ENCODE results near the gene ZNF324B. TPM values are rescaled to one million over a fixed set of nuclear protein-coding genes. Genes with fewer than 3 reads are reported as not detected.
A peak's percentile ranks its signal among the peaks of the same experiment; 100 is the strongest.
"Not testable (repeated sequence)": the region's sequence is repeated elsewhere in the genome, so short reads cannot be mapped to it uniquely, and the experiment has no call there.

The ZNF324B gene
- total RNA-seq (10 to 100 TPM; 11.4 to 12.9 TPM), polyA plus RNA-seq (1 to 10 TPM; 1.4 to 2.6 (median 1.8) TPM), total RNA-seq (11.8 to 20.0 (median 15.2) reads per million in 6 experiments)

GRCh38 chr19:58451358-58452101, at the start of gene ZNF324B:
Gene ZNF324B, plus strand, starts transcription at chr19:58451622. Its CDS starts 2,080 bp downstream, at chr19:58453702.
- peak within 1 kb of the TSS; percentile 19 to 93 (median 88) for H3K27ac Mint-ChIP-seq
- H3K9me3 Mint-ChIP-seq, result peaks cover 0 to 10% (median 5%) of the 10 kb centered on the region in 9 donors
- H3K27me3 Mint-ChIP-seq, result peaks cover 7 to 21% (median 13%) of the 10 kb centered on the region in 5 donors
- peak within 1 kb of the TSS; percentile 79 to 93 (median 90) for H3K4me3 Mint-ChIP-seq
- peaks cover 17 to 29% (median 21%) of the 10 kb centered on the region in 4 donors for H3K4me1 Mint-ChIP-seq
- ATAC-seq (peak; percentile 93 to 96), DNase-seq (peak; percentile 93 to 98 (median 96))
- POLR2A ChIA-PET, result interaction anchor here (0.9 to 1.7 kb wide), 7 partner anchors 13 to 269 kb away, joined by 3 to 8 read pairs (median 4); partner anchors contain the start of genes TRIM28, ZNF274, ZNF324 and ZNF497
- peaks cover 7 to 13% (median 7%) of the 10 kb centered on the region in 3 donors for H3K36me3 Mint-ChIP-seq

GRCh38 chr19:58401840-58402421, 49.5 kb upstream of the ZNF324B start:
- peak overlapping the region; percentile 81 to 97 (median 92) for H3K4me3 Mint-ChIP-seq
- H3K4me1 Mint-ChIP-seq, result peaks cover 19 to 27% (median 21%) of the 10 kb centered on the region in 4 donors
- no peaks in the 10 kb centered on the region for H3K9me3 Mint-ChIP-seq
- POLR2A ChIA-PET, result interaction anchor here (0.6 to 5.0 kb wide), 6 partner anchors 9 to 232 kb away, joined by 3 to 25 read pairs (median 5); partner anchors contain the start of genes RPS5, ZBTB45 and ZNF274
- ATAC-seq, result no peak
- H3K36me3 Mint-ChIP-seq, result no peaks in the 10 kb centered on the region
- H3K27ac Mint-ChIP-seq, result peak overlapping the region in 5 of 10 donors; percentile 58 to 99 (median 98)
- H3K27me3 Mint-ChIP-seq, result peaks cover 0 to 21% (median 8%) of the 10 kb centered on the region in 5 donors
- peak in 1 of 10 donors; percentile 22 for DNase-seq

- H3K36me3 Mint-ChIP-seq, H3K27me3 Mint-ChIP-seq, ATAC-seq, DNase-seq, H3K9me3 Mint-ChIP-seq: not testable (repeated sequence)
- H3K4me1 Mint-ChIP-seq, result peaks cover 27 to 43% (median 38%) of the 10 kb centered on the region in 4 donors
- POLR2A ChIA-PET, result interaction anchor here (0.7 to 5.0 kb wide), 3 partner anchors 9 to 175 kb away, joined by 3 to 25 read pairs (median 7); partner anchors contain the start of gene RPS5
- H3K27ac Mint-ChIP-seq, result peak overlapping the region in 2 of 10 donors; percentile 33 to 87
- H3K4me3 Mint-ChIP-seq, result peak overlapping the region in 1 of 10 donors; percentile 30
These were observed 47.4 kb upstream of the ZNF324B start for GRCh38 chr19:58403920-58404478.

GRCh38 chr19:58406818-58407657, 44.4 kb upstream of the ZNF324B start:
- H3K4me1 Mint-ChIP-seq, result peaks cover 23 to 41% (median 34%) of the 10 kb centered on the region in 4 donors
- no peaks in the 10 kb centered on the region for H3K9me3 Mint-ChIP-seq
- POLR2A ChIA-PET, result interaction anchor here (0.5 to 2.0 kb wide), 2 partner anchors 21 to 56 kb away, joined by 3 to 5 read pairs; no protein-coding TSS in a partner anchor
- H3K4me3 Mint-ChIP-seq, result peak overlapping the region; percentile 94 to 98 (median 96)
- H3K27me3 Mint-ChIP-seq, result no peaks in the 10 kb centered on the region
- no peak for DNase-seq
- no peak for ATAC-seq
- no peaks in the 10 kb centered on the region for H3K36me3 Mint-ChIP-seq
- H3K27ac Mint-ChIP-seq, result peak overlapping the region; percentile 43 to 98 (median 96)

GRCh38 chr19:58407658-58408151, 43.7 kb upstream of the ZNF324B start:
- Mint-ChIP-seq H3K4me3 (peak overlapping the region; percentile 94 to 98 (median 96)), H3K4me1 (peaks cover 23 to 44% (median 34%) of the 10 kb centered on the region in 4 donors), H3K27ac (peak overlapping the region; percentile 43 to 98 (median 96)), H3K36me3 (peaks cover 0 to 4% (median 0%) of the 10 kb centered on the region in 3 donors), H3K27me3 (no peaks in the 10 kb centered on the region), H3K9me3 (no peaks in the 10 kb centered on the region)
- POLR2A ChIA-PET, result interaction anchor here (0.7 to 2.0 kb wide), 7 partner anchors 17 to 91 kb away, joined by 3 to 15 read pairs (median 5); partner anchors contain the start of genes ZNF324B, ZNF497 and ZSCAN22
- DNase-seq (no peak), ATAC-seq (no peak)

GRCh38 chr19:58408152-58409009, 43.0 kb upstream of the ZNF324B start, which contains the start of gene ZNF584:
Gene ZNF584, plus strand, starts transcription at chr19:58408649. Its CDS starts 499 bp downstream, at chr19:58409148.
- H3K27ac Mint-ChIP-seq, result peak within 1 kb of the TSS; percentile 72 to 98 (median 96)
- peak within 1 kb of the TSS; percentile 94 to 98 (median 96) for H3K4me3 Mint-ChIP-seq
- H3K27me3 Mint-ChIP-seq, result no peaks in the 10 kb centered on the region
- no peaks in the 10 kb centered on the region for H3K9me3 Mint-ChIP-seq
- peaks cover 0 to 8% (median 0%) of the 10 kb centered on the region in 3 donors for H3K36me3 Mint-ChIP-seq
- DNase-seq, result peak; percentile 88 to 97 (median 92)
- peak; percentile 92 to 97 for ATAC-seq
- peaks cover 25 to 41% (median 35%) of the 10 kb centered on the region in 4 donors for H3K4me1 Mint-ChIP-seq
- POLR2A ChIA-PET, result interaction anchor here (0.6 to 2.0 kb wide), 14 partner anchors 18 to 90 kb away, joined by 3 to 15 read pairs (median 4); partner anchors contain the start of genes RPS5, ZNF132, ZNF324B and ZNF497

GRCh38 chr19:58409010-58409790, 42.2 kb upstream of the ZNF324B start:
- Mint-ChIP-seq H3K9me3 (no peaks in the 10 kb centered on the region), H3K27me3 (no peaks in the 10 kb centered on the region), H3K27ac (peak overlapping the region; percentile 33 to 97 (median 82)), H3K36me3 (peaks cover 0 to 8% (median 0%) of the 10 kb centered on the region in 3 donors), H3K4me1 (peaks cover 25 to 41% (median 35%) of the 10 kb centered on the region in 4 donors), H3K4me3 (peak overlapping the region; percentile 94 to 98 (median 96))
- POLR2A ChIA-PET, result interaction anchor here (0.6 to 1.6 kb wide), 12 partner anchors 18 to 82 kb away, joined by 3 to 15 read pairs (median 4); partner anchors contain the start of genes RPS5, ZNF132, ZNF324B and ZNF497
- ATAC-seq (no peak), DNase-seq (no peak)

- no peaks in the 10 kb centered on the region for H3K9me3 Mint-ChIP-seq
- H3K27ac Mint-ChIP-seq, result no peak overlapping the region
- H3K36me3 Mint-ChIP-seq, result peaks cover 11 to 41% (median 41%) of the 10 kb centered on the region in 3 donors
- ATAC-seq, result no peak
- no peaks in the 10 kb centered on the region for H3K27me3 Mint-ChIP-seq
- POLR2A ChIA-PET, result interaction anchor here (1.0 kb wide), 1 partner anchor 13 kb away, joined by 3 read pairs; no protein-coding TSS in a partner anchor
- DNase-seq, result no peak
- H3K4me3 Mint-ChIP-seq, result no peak overlapping the region
- H3K4me1 Mint-ChIP-seq, result peaks cover 0 to 6% (median 2%) of the 10 kb centered on the region in 4 donors
These were observed 34.8 kb upstream of the ZNF324B start for GRCh38 chr19:58416604-58417003.

GRCh38 chr19:58417071-58417470, 34.4 kb upstream of the ZNF324B start:
- Mint-ChIP-seq H3K27me3 (no peaks in the 10 kb centered on the region), H3K4me1 (peaks cover 0 to 6% (median 2%) of the 10 kb centered on the region in 4 donors), H3K36me3 (peaks cover 11 to 41% (median 41%) of the 10 kb centered on the region in 3 donors), H3K4me3 (no peak overlapping the region), H3K27ac (no peak overlapping the region), H3K9me3 (no peaks in the 10 kb centered on the region)
- no peak for ATAC-seq
- POLR2A ChIA-PET, result no interaction called here
- no peak for DNase-seq

GRCh38 chr19:58428617-58429016, 22.8 kb upstream of the ZNF324B start:
- no peak for ATAC-seq
- DNase-seq, result no peak
- no peak overlapping the region for H3K27ac Mint-ChIP-seq
- no peaks in the 10 kb centered on the region for H3K4me1 Mint-ChIP-seq
- H3K9me3 Mint-ChIP-seq, result peaks cover 0 to 75% (median 28%) of the 10 kb centered on the region in 9 donors
- POLR2A ChIA-PET, result no interaction called here
- H3K36me3 Mint-ChIP-seq, result peaks cover 5 to 44% (median 26%) of the 10 kb centered on the region in 3 donors
- no peaks in the 10 kb centered on the region for H3K27me3 Mint-ChIP-seq
- H3K4me3 Mint-ChIP-seq, result no peak overlapping the region

Measured in naive thymus-derived CD8-positive, alpha-beta T cell (primary cell).